GM19240 (cell line): ENCODE results near the gene HPN.
"Not testable (repeated sequence)": the region's sequence is repeated elsewhere in the genome, so short reads cannot be mapped to it uniquely, and the experiment has no call there.

Experiments
- DNase-seq: peaks from one replicate; pipeline ENCODE4 v3.0.0; 2011; ENCODE audit warnings: low spot score; ENCODE audit not compliant: insufficient read length

Gene HPN

GRCh38 chr19:35027009-35027408, 14.5 kb upstream of the HPN start:
- DNase-seq = no peak

DNA sequence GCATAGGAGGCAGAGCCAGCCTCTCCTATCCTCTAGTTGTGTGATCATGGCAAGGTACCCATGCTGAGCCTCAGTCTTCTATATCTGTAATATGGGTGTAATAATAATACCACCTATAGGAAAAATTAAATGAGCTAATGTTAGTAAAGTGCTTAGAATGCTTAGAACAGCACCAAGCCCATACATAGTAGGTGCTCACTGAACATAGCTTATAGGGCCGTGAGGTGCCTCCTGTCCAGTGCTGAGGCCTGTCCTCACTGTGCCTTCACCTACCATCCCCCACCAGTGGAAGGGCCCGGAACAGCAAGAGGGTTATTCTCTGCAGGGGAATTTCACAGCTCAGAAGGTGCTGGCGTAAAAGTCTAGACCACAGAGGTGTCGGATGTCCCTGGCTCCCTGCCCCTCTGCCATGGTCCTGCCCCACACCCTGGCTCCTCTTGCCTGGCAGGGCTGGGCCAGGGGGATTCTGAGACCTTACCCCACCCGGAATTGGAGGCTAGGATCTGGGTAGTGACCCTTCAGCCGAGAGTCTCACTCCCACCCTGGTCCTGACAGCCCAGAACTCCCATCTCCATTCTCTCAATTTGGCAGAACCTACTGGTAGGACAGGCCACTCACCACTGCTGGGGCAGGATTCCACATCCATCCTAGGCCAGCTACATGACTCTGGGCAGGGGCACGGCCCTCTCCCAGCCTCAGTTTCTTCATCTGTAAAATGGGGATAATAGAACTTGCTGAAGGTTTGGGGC, 13.5 kb upstream of the HPN start:
- no peak for DNase-seq

DNA sequence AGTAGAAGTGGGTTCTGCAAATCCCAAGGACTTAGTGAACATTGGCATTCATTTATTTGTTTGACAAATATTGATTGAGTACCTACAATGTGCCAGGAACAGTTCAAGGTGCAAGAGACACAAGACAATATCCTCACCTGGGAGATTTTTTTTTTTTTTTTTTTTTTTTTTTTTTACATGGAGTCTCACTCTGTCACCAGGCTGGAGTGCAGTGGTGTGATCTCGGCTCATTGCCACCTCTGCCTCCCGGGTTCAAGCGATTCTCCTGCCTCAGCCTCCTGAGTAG, 13.0 kb upstream of the HPN start:
- not testable (repeated sequence) for DNase-seq

DNA sequence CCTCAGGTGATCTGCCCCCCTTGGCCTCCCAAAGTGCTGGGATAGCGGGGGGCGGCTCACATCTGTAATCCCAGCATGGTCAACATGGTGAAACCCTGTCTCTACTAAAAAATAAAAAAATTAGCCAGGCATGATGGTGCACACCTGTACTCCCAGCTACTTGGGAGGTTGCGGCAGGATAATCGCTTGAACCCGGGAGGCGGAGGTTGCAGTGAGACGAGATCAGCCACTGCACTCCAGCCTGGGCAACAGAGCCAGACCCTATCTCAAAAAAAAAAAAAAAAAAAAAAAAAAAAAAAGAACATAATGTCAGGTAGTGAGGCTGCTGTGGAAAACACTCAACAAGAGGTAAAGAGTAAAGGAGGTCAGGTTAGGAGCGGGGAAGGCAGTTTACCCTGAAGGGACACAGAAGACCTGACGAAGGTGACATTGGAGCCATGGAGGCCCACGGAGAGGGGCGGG, 12.2 kb upstream of the HPN start:
- not testable (repeated sequence) for DNase-seq

DNA sequence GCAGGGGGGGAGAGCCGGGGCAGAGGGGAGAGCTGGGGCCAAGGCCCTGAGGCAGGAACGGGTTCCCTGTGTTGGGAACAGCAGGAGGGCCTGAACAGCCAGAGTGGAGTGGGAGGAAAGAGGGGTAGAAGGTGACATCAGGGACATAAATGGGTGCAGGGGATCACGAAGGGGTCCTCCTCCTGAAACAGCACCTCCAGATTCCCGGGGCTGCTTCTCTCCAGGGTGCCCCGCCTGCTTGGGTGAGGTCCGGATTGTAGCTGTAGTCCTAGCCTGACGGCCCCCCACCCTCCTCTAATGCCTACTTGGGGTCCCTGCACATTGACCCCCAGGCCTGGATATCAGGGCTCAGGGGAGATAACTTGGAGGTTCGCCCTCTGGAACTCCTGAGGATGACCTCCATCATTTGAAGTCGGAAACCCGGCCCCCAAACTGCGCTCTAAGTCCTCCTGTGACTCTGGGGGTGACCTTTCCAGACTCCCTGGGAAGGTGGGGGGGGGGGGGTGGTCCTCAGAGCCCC, 11.7 kb upstream of the HPN start:
- no peak for DNase-seq

DNA sequence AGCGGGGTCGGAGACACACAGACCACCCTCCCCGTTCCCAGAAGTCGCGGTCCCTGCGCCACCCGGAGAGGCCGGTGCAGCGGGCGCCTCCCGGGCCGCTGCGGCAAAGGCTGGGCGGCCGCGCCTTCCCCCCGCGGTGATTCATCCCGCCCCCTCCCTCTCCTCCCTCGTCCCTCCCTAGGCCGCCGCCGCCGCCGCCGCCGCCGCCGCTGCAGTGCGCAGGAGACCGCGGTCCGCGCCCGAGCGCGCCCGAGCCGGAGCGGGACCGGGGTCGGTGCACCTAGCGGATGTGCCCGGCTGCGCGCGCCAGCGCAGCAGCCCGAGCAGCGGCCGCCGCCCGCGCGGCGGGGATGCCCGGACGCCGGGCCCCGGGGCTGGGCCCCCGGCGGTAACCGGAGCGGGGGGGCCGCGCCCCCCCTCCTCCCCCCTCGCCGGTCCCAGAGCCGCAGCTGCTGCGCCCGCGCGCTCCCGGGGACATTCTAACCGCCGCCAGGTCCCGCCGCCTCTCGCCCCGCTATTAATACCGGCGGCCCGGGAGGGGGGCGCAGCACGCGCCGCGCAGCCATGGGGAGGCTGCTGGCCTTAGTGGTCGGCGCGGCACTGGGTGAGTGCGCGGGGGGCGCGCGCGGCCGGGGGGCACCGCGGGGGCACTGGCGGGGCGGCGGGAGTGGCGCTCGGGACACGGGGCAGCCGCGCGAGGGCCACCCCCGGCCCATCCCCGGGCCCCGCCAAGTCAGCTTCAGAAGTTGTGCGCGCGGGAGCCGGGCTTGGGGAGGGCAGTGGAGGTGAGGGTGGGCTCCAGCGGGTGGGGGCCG, 11.1 kb upstream of the HPN start, which contains the start of gene SCN1B:
TSS of gene SCN1B (plus strand) at position 214 of the 815 bp plus-strand sequence. CDS start at position 565, 351 bp downstream.
- DNase-seq = no peak

DNA sequence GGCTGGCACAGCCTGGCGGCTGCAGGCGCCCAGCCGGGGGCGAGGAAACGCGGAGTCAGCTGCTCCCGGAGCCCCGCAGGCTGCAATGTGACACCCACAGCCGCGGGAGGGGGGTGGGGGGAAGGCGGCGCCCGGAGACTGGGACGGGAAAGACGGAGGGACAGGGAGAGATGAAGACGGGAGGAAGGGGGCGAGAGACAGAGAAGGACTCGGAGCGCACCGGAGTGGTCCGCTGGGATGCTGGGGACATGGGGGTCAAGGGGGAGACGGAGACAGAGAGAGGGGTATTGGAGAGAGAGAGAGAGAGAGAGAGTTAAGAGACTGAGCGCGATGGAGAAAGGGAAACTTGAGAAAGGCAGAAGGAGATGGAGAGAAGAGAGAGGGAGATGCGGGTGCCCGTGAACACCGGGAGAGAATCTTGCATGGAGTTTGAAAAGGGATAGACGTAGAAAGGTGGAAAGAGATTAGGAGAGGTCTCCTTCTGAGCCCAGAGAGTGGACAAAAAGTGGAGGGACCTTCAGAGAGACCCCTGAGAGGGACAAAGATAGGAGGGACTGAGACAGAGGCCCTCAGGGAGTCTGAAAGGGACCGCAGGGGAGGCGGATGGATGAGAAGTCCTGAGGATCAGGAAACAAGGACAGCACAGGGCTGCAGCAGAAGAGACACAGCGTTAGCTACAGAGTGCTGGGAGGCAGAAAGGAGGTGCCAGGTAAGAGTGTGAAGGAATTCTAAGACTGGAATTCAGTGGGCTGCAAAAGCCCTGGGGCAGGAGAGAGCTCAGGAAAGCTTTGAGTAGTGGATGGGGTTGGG, 10.2 kb upstream of the HPN start:
- DNase-seq = no peak

DNA sequence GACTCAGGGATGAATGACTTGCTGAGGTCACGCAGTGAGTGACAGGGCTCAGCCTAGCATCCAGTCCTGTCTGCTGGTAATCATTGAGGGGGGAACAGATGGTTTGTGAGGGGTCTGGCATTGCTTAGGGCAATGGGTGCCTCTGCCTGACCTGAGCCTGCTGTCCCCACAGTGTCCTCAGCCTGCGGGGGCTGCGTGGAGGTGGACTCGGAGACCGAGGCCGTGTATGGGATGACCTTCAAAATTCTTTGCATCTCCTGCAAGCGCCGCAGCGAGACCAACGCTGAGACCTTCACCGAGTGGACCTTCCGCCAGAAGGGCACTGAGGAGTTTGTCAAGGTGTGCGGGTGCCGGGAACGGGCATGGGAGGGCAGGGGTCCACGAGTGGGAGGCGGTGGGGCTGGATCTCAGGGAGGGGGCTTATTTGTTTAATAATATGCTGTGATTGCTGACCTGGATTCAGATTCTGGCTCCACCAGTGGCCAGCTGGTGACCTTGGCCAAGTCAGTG, 9.1 kb upstream of the HPN start:
- DNase-seq = no peak

DNA sequence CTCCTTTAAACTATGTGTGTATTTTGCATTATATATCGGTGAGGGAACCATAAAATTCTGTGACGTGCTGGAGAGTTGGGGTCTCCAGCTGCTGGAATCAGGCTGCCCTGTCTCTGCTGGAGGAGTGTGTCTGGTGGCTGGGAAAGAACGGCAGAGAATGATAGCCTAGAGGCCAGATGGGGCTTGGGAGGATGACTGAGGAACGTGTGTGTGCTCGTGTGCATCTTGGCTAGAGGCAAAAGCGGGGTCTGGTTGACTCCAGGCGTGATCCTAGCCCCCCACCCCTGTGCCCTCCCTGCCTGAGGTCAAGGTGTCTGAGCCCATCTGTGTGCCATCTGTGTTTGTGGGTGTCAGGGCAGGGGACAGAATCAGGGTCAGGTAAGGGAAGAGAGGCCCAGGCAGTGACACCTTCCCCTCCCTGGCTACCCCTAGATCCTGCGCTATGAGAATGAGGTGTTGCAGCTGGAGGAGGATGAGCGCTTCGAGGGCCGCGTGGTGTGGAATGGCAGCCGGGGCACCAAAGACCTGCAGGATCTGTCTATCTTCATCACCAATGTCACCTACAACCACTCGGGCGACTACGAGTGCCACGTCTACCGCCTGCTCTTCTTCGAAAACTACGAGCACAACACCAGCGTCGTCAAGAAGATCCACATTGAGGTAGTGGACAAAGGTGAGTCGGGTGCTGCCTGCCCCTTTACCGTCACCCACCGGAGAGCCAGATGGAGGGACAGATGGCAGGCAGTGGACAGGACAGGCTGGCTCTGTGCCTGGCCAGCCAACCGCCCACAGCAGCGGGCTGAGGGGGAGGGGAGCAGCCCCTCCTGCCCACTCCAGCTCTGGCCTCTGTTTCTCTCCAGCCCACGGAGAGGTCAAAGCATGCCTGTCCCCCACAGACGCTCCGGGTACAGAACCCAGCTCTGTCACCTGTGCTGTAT, 8.2 kb upstream of the HPN start:
- DNase-seq = no peak

GRCh38 chr19:35034005-35034502, 7.5 kb upstream of the HPN start:
- DNase-seq = no peak

DNA sequence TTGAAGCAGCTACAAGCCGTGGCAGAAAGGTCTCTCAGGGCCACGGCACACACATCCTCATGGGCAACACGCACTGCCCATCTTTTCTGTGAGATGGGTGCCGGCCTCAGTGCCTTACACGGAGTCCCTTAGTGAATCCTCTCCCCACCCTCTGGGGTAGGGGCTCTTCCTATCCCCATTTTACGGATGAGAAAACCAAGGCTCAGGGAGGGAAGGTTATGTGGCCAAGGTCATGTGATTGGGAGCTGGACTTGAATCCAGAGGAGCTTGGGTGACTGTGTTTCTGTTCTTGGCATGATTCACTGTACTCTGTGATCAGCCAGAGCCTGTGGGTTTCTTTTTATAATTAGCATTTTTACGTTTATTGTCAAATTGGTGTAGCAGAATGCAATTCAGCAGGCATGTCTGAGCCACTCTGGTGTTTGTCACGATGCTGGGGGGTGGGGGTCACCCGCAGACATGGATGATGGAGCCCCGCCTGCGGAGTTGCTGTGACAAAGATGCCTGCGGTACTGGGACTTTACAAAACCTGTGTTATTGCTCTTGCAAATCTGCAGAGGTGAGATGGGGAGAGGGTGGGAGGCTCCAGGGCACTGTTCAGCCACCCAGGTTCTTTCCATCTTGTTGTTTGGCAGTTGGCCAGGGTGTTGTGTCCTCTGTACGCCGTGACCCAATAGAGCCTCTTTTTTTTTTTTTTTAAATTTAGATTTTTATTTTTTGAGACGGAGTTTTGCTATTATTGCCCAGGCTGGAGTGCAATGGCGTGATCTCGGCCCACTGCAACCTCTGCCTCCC, 6.7 kb upstream of the HPN start:
- DNase-seq = no peak

- DNase-seq = no peak
These were observed 3.6 kb upstream of the HPN start for GRCh38 chr19:35037716-35038622.

DNA sequence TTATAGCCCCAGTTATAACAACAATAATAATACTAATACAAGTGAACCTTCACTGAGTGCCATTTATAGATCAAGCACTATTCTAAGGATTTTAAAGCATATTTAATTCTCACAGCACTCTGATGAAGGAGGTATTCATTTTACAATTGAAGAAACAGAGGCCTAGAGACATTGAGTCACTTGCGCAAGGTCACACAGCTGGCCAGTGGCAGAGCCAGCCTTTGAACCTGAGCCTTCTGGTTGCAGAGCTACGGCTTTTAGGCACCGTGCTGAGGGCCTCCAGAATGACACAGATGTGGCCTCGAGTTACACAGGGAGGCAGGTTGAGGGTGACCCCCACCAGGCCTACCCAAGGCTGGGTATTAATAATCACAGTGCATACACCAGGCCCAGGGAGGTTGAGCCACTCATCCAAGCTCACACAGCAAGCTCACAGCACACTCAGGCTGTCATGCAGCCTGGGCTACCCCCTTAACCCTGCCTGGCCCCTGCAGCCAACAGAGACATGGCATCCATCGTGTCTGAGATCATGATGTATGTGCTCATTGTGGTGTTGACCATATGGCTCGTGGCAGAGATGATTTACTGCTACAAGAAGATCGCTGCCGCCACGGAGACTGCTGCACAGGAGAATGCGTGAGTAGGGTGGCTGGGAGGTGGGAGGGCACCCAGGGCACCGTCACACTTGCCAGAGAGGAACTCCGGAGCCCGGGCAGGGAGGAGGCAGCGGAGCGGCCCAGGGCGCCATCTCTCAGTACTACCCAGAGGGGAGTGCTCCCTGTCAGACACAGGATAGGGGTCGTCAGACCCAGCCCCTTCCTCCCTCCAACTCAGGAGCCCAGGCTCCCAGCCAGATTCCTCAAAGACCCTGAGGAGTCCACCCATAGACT, 2.7 kb upstream of the HPN start:
- DNase-seq = no peak

DNA sequence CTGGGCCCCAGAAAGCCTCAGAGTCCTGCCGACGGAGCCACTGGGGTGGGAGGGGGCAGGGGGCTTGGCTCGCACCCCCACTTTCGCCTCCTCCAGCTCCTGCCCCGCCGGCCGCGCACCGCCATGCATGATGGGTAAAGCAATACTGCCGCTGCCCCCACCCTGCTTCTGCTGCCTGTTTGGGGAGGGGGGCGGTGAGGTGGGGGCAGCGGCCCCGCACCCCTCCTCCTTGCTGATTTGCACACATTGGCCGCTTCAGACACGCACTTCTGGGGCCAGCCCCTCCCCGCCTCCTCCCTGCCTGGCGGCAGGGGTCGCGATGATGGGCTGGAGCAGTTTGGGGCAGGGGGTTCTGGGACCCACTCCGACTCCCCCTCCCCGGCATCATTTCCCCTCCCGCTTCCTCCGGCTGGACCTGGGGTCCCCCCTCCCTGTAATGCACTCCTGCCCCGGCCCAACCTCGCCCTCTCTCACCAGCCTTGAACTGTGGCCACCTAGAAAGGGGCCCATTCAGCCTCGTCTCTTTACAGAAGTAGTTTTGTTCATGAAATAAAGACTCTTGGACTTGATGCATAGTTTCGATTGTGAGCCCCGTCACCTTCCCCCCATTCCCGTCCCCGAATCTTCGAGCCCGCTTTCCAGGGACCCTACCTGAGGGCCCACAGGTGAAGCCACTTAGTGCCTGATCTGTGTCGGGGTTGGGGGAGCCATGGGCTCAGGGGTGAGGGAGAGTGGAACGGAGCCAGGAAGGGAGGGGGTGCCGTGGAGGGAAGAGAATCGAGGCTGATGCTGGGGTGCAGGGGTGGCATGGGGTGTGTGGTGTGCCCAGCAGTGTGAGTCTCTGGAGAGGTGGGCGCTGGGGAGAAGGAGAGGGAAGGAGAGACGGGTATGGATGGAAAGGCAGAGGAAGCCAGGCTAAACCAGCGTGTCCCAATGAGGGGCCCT, 1.4 kb upstream of the HPN start:
- DNase-seq = no peak

DNA sequence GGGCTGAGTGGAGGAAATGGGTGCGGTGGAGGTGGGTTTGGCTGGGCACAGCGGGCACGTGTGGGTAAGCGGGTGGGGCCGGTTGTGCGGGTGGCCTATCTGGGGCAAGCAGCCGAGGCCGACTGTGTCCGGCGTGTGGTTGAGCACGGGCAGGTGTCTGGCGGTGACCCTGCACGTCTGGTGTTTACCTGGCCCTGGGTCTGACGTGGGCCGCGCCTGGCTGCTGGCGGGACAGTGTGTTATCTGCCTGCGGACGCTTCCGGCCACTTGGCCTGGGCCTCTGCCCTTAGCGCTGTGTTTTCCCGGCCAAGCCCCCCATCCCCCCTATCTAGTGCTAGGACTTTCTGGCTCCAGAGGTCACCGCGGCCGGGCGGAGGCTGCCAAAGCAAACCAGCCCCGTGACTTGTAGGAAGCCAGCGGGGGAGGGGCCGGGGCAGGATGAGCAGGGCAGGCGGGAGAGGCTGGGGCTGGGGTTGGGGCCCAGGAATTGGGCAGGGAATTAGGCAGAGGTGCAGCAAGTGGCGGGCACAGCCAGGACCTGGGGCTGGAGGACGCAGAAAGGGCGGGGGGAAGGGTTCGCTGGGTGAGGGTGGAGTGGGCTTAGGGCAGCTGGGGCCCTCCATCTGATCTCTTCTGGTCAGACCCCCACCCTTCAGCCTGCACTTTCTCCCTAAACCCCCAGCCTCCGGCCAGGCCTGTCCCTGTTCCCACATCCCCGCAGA, 534 bp upstream of the HPN start:
- no peak for DNase-seq
